Rectal smooth muscle tissue (tissue), 1 donor: Measurements from ENCODE around the gene NTSR2.

Source experiments
- H3K27ac ChIP-seq: one replicate; pipeline ENCODE4 v1.7.0; 2013; ENCODE audit warnings: low read depth, low read length, inconsistent platforms
- H3K27me3 ChIP-seq: one replicate; pipeline ENCODE4 v1.7.0; 2013; ENCODE audit warnings: low read length; ENCODE audit not compliant: control insufficient read depth, insufficient read depth
- H3K36me3 ChIP-seq: one replicate; pipeline ENCODE4 v1.7.0; 2013; ENCODE audit warnings: low read length; ENCODE audit not compliant: control insufficient read depth, insufficient read depth
- H3K4me1 ChIP-seq: one replicate; pipeline ENCODE4 v1.7.0; 2013; ENCODE audit warnings: low read length; ENCODE audit not compliant: control insufficient read depth, insufficient read depth
- H3K4me3 ChIP-seq: one replicate; pipeline ENCODE4 v1.7.0; 2013; ENCODE audit warnings: low read length
- H3K9ac ChIP-seq: one replicate; pipeline ENCODE4 v1.7.0; 2013; ENCODE audit warnings: low read length

Gene NTSR2

GRCh38 chr2:11639503-11639902, 30.5 kb downstream of the NTSR2 start:
- H3K9ac ChIP-seq = no peak overlapping the region
- no peak overlapping the region for H3K4me3 ChIP-seq
- H3K4me1 ChIP-seq = no peaks in the 10 kb centered on the region
- no peaks in the 10 kb centered on the region for H3K36me3 ChIP-seq
- no peak overlapping the region for H3K27ac ChIP-seq
- H3K27me3 ChIP-seq = no peaks in the 10 kb centered on the region

GRCh38 chr2:11637546-11637945, 32.4 kb downstream of the NTSR2 start:
- Histone ChIP-seq H3K36me3 (no peaks in the 10 kb centered on the region), H3K27me3 (no peaks in the 10 kb centered on the region), H3K4me1 (no peaks in the 10 kb centered on the region), H3K27ac (no peak overlapping the region), H3K9ac (no peak overlapping the region), H3K4me3 (no peak overlapping the region)

- Histone ChIP-seq H3K36me3 (no peaks in the 10 kb centered on the region), H3K27me3 (no peaks in the 10 kb centered on the region), H3K27ac (no peak overlapping the region), H3K9ac (no peak overlapping the region), H3K4me1 (no peaks in the 10 kb centered on the region), H3K4me3 (no peak overlapping the region)
These were observed 33.3 kb downstream of the NTSR2 start for GRCh38 chr2:11636593-11637295.

GRCh38 chr2:11635141-11635540, 34.9 kb downstream of the NTSR2 start:
- Histone ChIP-seq H3K9ac (no peak overlapping the region), H3K36me3 (no peaks in the 10 kb centered on the region), H3K4me1 (no peaks in the 10 kb centered on the region), H3K27me3 (no peaks in the 10 kb centered on the region), H3K4me3 (no peak overlapping the region), H3K27ac (no peak overlapping the region)

GRCh38 chr2:11634584-11634983, 35.4 kb downstream of the NTSR2 start:
- Histone ChIP-seq H3K27ac (no peak overlapping the region), H3K4me1 (no peaks in the 10 kb centered on the region), H3K4me3 (no peak overlapping the region), H3K9ac (no peak overlapping the region), H3K36me3 (no peaks in the 10 kb centered on the region), H3K27me3 (no peaks in the 10 kb centered on the region)

GRCh38 chr2:11633923-11634478, 36.0 kb downstream of the NTSR2 start:
- Histone ChIP-seq H3K4me1 (no peaks in the 10 kb centered on the region), H3K27ac (no peak overlapping the region), H3K4me3 (no peak overlapping the region), H3K9ac (no peak overlapping the region), H3K27me3 (no peaks in the 10 kb centered on the region), H3K36me3 (no peaks in the 10 kb centered on the region)

GRCh38 chr2:11631462-11631861, 38.5 kb downstream of the NTSR2 start:
- Histone ChIP-seq H3K4me3 (no peak overlapping the region), H3K4me1 (no peaks in the 10 kb centered on the region), H3K9ac (no peak overlapping the region), H3K27me3 (no peaks in the 10 kb centered on the region), H3K36me3 (no peaks in the 10 kb centered on the region), H3K27ac (no peak overlapping the region)

- Histone ChIP-seq H3K4me1 (no peaks in the 10 kb centered on the region), H3K9ac (no peak overlapping the region), H3K4me3 (no peak overlapping the region), H3K27ac (no peak overlapping the region), H3K36me3 (no peaks in the 10 kb centered on the region), H3K27me3 (no peaks in the 10 kb centered on the region)
These were observed 39.1 kb downstream of the NTSR2 start for GRCh38 chr2:11630855-11631254.

- Histone ChIP-seq H3K27me3 (no peaks in the 10 kb centered on the region), H3K9ac (no peak overlapping the region), H3K27ac (no peak overlapping the region), H3K4me1 (no peaks in the 10 kb centered on the region), H3K36me3 (no peaks in the 10 kb centered on the region), H3K4me3 (no peak overlapping the region)
These were observed 40.1 kb downstream of the NTSR2 start for GRCh38 chr2:11629851-11630250.

- Histone ChIP-seq H3K4me1 (no peaks in the 10 kb centered on the region), H3K4me3 (no peak overlapping the region), H3K27ac (no peak overlapping the region), H3K9ac (no peak overlapping the region), H3K36me3 (no peaks in the 10 kb centered on the region), H3K27me3 (no peaks in the 10 kb centered on the region)
These were observed 40.8 kb downstream of the NTSR2 start for GRCh38 chr2:11629215-11629614.

GRCh38 chr2:11628675-11629074, 41.3 kb downstream of the NTSR2 start:
- H3K4me3 ChIP-seq = no peak overlapping the region
- no peak overlapping the region for H3K9ac ChIP-seq
- H3K27ac ChIP-seq = no peak overlapping the region
- H3K27me3 ChIP-seq = no peaks in the 10 kb centered on the region
- H3K36me3 ChIP-seq = no peaks in the 10 kb centered on the region
- H3K4me1 ChIP-seq = no peaks in the 10 kb centered on the region

- Histone ChIP-seq H3K27ac (no peak overlapping the region), H3K9ac (no peak overlapping the region), H3K4me1 (no peaks in the 10 kb centered on the region), H3K27me3 (no peaks in the 10 kb centered on the region), H3K4me3 (no peak overlapping the region), H3K36me3 (no peaks in the 10 kb centered on the region)
These were observed 44.3 kb downstream of the NTSR2 start for GRCh38 chr2:11625671-11626070.

GRCh38 chr2:11624893-11625292, 45.1 kb downstream of the NTSR2 start:
- Histone ChIP-seq H3K36me3 (no peaks in the 10 kb centered on the region), H3K4me1 (no peaks in the 10 kb centered on the region), H3K9ac (no peak overlapping the region), H3K4me3 (no peak overlapping the region), H3K27me3 (no peaks in the 10 kb centered on the region), H3K27ac (no peak overlapping the region)
